Measurements from ENCODE around the gene ZBTB4. TPM values are rescaled to one million over a fixed set of nuclear protein-coding genes. Genes with fewer than 3 reads are reported as not detected.
A peak's percentile ranks its signal among the peaks of the same experiment; 100 is the strongest.

ZBTB4 gene
- total RNA-seq, 1 experiment from 2014 or later: 19.9 TPM

DNA sequence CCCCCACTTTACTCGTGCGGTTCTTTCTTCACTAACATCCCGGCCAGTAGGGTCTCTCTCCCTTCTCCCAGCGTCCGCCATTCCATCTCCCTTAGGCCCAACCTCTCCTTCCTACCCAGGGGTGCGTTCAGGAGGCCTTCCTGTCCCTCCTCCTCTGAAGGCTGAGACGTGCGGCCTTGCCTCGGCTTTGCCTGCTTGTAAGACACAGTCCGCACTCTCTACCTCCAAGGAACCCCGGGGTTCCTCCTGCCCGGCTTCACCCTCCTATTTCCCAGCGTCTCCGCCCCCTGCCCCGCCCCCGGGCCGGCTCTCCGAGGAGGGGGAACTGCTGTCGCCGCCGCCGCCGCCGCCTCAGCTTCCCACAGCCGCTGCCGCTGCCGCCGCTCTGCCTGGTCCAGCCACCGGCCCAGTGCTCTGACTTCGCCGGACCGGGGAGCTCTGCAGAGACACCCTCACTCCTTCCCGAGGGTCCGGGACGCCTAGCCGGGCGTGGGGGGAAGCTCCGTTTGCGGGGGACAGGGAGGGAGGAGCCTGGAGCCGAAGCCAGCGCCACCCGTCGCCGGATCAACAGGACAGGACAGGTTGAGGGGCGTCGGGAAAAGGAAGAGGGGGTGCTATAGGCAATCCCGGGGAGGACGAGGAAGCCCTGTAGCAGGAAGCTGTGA lies 41.3 kb downstream of the ZBTB4 start:
- Histone ChIP-seq H3K4me1 (replicated peaks) (peaks cover 34% of the 10 kb centered on the region), H3K9me3 (replicated peaks) (no peaks in the 10 kb centered on the region), H3K27ac (no peak overlapping the region), H3K36me3 (no peaks in the 10 kb centered on the region), H3K27me3 (replicated peaks) (peaks cover 51% of the 10 kb centered on the region), H3K4me3 (no peak overlapping the region)
- DNase-seq (ENCODE audit: low read depth in 1 of 2, low spot score in 2 of 2): no peak

DNA sequence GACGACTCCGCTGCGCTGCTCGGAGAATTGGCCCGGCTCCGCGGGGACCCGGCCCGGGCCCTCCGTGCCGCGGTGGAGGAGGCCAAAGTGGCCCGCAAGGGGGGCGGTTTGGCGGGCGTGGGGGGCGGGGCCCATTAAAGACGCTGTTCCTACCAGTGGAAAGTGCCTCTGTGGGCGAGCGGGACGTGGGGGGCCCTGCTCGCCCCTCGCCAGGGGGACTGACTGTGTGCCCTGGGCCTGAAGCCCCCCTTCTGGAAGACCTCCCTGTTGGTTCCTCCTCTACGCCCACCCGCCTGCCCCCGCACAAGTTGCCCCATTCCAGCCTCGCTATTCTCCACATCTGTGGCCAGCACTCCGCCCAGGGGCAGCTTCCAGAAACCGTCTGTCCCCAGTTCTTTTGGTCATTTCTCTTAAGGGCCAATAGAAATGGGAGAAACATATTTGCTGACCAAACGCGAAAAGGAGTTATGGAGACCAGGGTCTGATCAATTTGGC lies 42.0 kb downstream of the ZBTB4 start:
- peak overlapping the region; percentile 31; the same call in 1 of the 2 replicates for H3K4me3 ChIP-seq
- no peak overlapping the region for H3K27ac ChIP-seq
- H3K36me3 ChIP-seq: no peaks in the 10 kb centered on the region
- no peak for DNase-seq (ENCODE audit: low read depth in 1 of 2, low spot score in 2 of 2)
- no peaks in the 10 kb centered on the region for H3K9me3 ChIP-seq (replicated peaks)
- peaks cover 34% of the 10 kb centered on the region for H3K4me1 ChIP-seq (replicated peaks)
- H3K27me3 ChIP-seq (replicated peaks): peaks cover 51% of the 10 kb centered on the region

DNA sequence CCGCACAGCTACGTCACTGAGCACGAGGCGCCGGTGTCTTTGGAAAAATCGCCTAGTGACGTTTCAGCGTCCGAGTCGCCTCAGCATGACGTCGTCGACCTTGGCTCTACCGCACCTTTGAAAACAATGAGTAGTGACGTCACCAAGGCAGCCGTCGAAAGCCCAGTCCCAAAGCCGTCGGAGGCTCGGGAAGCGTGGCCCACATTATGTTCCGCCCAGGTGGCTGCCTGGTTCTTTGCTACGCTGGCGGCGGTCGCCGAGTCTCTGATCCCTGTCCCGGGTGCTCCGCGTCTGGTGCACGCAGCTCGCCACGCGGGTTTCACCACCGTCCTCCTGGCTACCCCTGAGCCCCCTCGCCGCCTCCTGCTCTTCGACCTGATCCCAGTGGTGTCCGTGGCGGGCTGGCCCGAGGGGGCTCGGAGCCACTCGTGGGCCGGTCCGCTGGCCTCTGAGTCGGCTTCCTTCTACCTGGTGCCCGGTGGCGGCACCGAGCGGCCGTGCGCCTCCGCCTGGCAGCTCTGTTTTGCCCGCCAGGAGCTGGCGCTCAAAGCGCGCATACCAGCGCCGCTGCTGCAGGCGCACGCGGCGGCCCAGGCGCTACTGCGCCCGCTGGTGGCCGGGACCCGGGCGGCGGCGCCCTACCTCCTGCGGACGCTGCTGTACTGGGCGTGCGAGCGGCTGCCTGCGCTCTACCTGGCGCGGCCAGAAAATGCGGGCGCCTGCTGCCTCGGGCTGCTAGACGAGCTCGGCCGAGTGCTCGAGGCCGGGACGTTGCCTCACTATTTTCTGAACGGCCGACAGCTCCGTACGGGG lies 42.7 kb downstream of the ZBTB4 start:
- H3K27me3 ChIP-seq (replicated peaks): peaks cover 49% of the 10 kb centered on the region
- H3K4me3 ChIP-seq: peak overlapping the region; percentile 31
- peaks cover 34% of the 10 kb centered on the region for H3K4me1 ChIP-seq (replicated peaks)
- H3K36me3 ChIP-seq: no peaks in the 10 kb centered on the region
- no peaks in the 10 kb centered on the region for H3K9me3 ChIP-seq (replicated peaks)
- DNase-seq (ENCODE audit: low read depth in 1 of 2, low spot score in 2 of 2): peak; percentile 68 to 70
- H3K27ac ChIP-seq: no peak overlapping the region

DNA sequence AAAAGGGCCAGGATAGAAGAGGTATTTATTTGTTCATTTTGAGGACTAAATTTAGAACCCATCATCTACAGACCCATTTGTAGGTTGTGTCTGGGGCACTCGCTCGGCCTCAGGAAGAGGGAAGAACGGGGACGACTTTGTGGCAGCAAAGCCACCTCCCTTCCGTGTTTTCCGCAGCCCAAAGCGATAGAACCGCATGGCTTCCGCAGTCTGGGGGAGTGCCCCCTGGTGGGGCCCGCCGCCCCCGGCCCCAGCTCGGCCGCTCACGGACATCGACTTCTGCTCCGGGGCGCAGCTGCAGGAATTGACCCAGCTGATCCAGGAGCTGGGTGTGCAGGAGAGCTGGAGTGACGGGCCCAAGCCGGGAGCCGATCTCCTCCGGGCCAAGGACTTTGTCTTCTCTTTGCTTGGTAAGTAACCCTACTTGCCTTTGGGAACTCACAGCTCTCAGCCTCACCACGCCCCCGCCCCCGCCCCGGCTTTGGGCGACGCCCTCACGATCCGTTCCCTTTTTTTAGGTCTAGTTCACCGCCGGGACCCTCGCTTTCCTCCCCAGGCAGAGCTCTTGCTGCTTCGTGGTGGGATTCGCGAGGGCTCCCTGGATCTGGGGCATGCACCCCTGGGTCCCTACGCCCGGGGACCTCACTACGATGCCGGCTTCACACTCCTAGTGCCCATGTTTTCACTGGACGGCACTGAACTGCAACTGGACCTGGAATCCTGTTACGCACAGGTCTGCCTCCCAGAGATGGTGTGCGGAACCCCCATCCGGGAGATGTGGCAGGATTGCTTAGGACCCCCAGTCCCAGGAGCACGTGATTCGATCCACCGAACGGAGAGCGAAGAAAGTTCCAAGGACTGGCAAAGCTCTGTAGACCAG lies 43.5 kb downstream of the ZBTB4 start:
- no peaks in the 10 kb centered on the region for H3K9me3 ChIP-seq (replicated peaks)
- H3K27me3 ChIP-seq (replicated peaks): peaks cover 46% of the 10 kb centered on the region
- H3K4me3 ChIP-seq: no peak overlapping the region
- DNase-seq (ENCODE audit: low read depth in 1 of 2, low spot score in 2 of 2): no peak
- peaks cover 34% of the 10 kb centered on the region for H3K4me1 ChIP-seq (replicated peaks)
- H3K36me3 ChIP-seq: no peaks in the 10 kb centered on the region
- no peak overlapping the region for H3K27ac ChIP-seq

DNA sequence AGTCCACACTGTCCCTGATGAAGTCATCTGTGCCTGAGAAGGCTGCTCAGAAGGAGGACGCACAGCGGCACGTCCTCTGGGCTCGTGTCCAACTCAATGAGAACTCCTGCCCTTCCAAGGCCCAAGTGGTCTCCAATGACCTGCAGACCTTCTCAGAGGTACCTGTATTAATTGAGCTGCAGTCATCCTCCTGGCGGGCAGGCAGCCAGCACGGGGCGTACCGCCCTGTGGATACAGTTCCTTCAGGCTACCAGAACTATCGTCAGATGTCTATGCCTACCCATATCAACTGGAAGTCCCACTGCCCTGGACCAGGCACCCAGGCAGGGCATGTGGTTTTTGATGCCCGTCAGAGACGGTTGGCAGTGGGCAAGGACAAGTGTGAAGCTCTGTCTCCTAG lies 47.1 kb downstream of the ZBTB4 start:
- no peak for DNase-seq (ENCODE audit: low read depth in 1 of 2, low spot score in 2 of 2)
- 0 out of 2 replicates have a peak, but pooled peaks cover 13% of the 10 kb centered on the region for H3K27me3 ChIP-seq (replicated peaks)
- H3K27ac ChIP-seq: no peak overlapping the region
- no peaks in the 10 kb centered on the region for H3K9me3 ChIP-seq (replicated peaks)
- no peak overlapping the region for H3K4me3 ChIP-seq
- peaks cover 21% of the 10 kb centered on the region for H3K4me1 ChIP-seq (replicated peaks)
- no peaks in the 10 kb centered on the region for H3K36me3 ChIP-seq

DNA sequence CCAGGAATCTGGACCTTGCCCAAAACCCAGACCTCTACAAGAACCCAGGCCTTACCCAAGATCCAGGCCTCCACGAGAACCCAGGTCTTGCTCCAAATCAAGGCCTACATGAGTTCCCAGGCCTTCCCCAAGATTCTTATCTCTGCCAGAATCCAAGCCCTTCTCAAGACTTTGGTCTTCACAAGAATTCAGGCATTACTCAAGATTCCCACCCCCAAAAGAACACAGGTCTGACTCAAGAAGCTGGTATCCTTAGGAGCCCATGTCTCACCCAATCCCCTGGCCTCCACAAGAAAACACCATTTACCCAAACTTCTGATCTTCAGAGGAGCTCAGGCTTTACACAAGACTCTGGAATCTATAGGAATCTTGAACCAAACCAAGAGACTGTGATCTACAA lies 48.2 kb downstream of the ZBTB4 start:
- Histone ChIP-seq H3K27me3 (replicated peaks) (0 out of 2 replicates have a peak, but pooled peaks cover 4% of the 10 kb centered on the region), H3K4me3 (no peak overlapping the region), H3K4me1 (replicated peaks) (peaks cover 10% of the 10 kb centered on the region), H3K27ac (no peak overlapping the region), H3K36me3 (no peaks in the 10 kb centered on the region), H3K9me3 (replicated peaks) (no peaks in the 10 kb centered on the region)
- DNase-seq (ENCODE audit: low read depth in 1 of 2, low spot score in 2 of 2): no peak

DNA sequence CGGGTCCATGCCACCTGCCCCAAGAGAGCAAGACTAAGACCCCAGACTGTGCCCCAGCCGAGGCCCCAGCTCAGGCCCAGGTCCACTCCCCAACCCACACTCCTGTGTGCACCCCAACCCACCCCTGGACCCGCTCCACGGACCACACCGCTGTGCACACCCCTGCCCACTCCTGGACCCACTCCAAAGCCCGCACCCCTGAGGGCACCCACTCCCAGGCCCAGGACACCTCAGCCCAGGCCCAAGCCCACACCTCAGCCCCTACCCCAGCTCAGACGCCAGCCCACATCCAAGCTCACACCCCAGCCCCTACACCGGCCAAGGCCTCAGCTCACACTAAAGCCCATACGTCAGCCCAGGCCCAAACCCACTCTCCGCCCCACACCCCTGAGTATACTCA lies 49.7 kb downstream of the ZBTB4 start:
- no peaks in the 10 kb centered on the region for H3K4me1 ChIP-seq (replicated peaks)
- no peak for DNase-seq (ENCODE audit: low read depth in 1 of 2, low spot score in 2 of 2)
- no peak overlapping the region for H3K27ac ChIP-seq
- H3K36me3 ChIP-seq: no peaks in the 10 kb centered on the region
- H3K27me3 ChIP-seq (replicated peaks): no peaks in the 10 kb centered on the region
- H3K9me3 ChIP-seq (replicated peaks): no peaks in the 10 kb centered on the region
- H3K4me3 ChIP-seq: no peak overlapping the region

DNA sequence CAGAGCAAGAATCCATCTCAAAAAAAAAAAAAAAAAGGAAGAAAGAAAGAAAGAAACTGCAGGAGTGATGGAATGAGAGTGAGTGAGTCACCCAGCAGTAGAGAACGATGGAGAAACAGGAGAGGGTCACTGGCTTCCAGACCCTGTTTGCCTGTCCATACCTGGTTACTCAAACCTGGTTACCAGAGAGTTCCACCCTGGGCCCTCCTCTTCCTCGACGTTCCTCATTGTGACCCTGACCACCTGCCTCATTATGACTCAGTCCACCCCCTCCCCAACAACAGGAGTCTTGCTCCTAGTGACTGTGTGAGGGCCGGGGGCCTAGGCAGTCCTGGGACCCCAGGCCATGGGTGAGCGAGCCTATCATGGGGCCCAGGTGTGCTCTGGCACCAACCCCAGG lies 50.9 kb downstream of the ZBTB4 start, which contains the start of gene SPEM3:
TSS of gene SPEM3 (plus strand) at position 301 of the 400 bp plus-strand sequence. CDS start at position 347, 46 bp downstream.
- no peak for DNase-seq (ENCODE audit: low read depth in 1 of 2, low spot score in 2 of 2)
- H3K36me3 ChIP-seq: no peaks in the 10 kb centered on the region
- H3K4me1 ChIP-seq (replicated peaks): no peaks in the 10 kb centered on the region
- H3K4me3 ChIP-seq: no peak within 1 kb of the TSS
- H3K27me3 ChIP-seq (replicated peaks): no peaks in the 10 kb centered on the region
- no peaks in the 10 kb centered on the region for H3K9me3 ChIP-seq (replicated peaks)
- H3K27ac ChIP-seq: no peak within 1 kb of the TSS

DNA sequence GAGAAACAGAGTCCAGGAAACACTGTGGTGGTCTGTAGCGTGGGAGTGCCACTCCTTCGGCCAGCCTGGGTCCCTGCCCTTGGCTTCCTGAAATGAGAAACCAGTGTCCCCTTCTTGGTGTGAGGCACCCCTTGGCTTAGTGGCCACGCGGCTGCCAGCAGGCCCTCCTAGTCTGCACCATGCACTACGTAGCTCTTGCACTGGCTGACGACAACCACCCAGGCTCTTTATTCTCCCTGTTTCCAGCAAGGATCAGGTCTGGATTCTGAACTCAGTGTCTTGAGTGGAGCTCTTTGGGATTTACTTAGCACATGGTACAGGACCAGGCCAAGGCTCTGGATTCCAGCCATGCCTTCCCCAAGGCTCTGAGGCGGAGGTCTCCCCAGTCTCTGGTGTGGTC lies 51.9 kb downstream of the ZBTB4 start:
- H3K4me3 ChIP-seq: no peak overlapping the region
- no peaks in the 10 kb centered on the region for H3K27me3 ChIP-seq (replicated peaks)
- H3K4me1 ChIP-seq (replicated peaks): no peaks in the 10 kb centered on the region
- no peaks in the 10 kb centered on the region for H3K36me3 ChIP-seq
- no peak for DNase-seq (ENCODE audit: low read depth in 1 of 2, low spot score in 2 of 2)
- no peak overlapping the region for H3K27ac ChIP-seq
- no peaks in the 10 kb centered on the region for H3K9me3 ChIP-seq (replicated peaks)

DNA sequence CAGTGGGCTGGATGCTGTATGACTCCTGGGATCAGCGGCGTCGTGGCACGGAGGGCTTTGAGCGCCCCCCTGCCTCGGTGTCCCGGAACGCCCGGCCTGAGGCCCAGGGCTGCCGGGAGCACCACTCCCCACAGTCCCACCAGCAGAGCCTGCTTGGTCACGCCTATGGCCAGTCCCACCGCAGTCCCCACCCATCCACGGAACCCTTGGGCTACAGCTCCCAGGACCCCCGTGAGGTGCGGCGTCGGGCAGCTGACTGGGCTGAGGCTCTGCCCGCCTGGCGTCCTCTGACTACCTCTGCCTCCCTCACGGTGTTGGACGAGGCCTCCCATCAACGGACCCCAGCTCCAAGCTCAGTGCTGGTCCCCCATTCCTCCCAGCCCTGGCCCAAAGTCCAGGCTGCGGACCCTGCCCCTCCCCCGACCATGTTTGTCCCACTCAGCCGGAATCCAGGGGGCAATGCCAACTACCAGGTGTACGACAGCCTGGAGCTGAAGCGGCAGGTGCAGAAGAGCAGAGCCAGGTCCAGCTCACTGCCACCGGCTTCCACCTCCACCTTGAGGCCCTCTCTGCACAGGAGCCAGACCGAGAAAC lies 52.4 kb downstream of the ZBTB4 start:
- Histone ChIP-seq H3K4me3 (no peak overlapping the region), H3K9me3 (replicated peaks) (no peaks in the 10 kb centered on the region), H3K4me1 (replicated peaks) (no peaks in the 10 kb centered on the region), H3K36me3 (no peaks in the 10 kb centered on the region), H3K27me3 (replicated peaks) (no peaks in the 10 kb centered on the region), H3K27ac (no peak overlapping the region)
- no peak for DNase-seq (ENCODE audit: low read depth in 1 of 2, low spot score in 2 of 2)

DNA sequence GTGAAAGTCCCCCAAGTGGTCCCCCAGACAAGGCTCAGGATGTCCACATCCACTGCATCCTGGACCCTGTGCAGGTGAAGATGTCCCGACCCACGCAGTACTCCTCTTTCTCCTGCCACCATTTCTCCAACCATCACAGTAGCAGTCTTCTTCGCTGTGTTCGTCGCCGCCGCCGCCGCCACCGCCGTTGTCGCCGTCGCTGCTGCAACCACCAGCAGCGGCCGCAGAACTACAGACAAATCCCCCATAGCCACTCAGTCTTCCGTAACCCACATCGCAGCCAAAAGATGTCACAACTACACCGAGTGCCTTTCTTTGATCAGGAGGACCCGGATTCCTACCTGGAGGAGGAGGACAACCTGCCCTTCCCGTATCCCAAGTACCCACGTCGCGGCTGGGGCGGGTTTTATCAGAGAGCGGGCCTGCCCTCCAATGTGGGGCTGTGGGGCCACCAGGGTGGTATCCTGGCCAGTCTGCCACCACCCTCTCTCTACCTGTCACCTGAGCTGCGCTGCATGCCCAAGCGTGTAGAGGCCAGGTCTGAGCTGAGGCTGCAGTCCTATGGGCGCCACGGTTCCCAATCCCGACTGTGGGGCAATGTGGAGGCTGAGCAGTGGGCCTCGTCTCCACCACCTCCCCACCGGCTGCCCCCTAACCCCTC lies 53.1 kb downstream of the ZBTB4 start:
- no peaks in the 10 kb centered on the region for H3K9me3 ChIP-seq (replicated peaks)
- no peaks in the 10 kb centered on the region for H3K36me3 ChIP-seq
- H3K4me1 ChIP-seq (replicated peaks): no peaks in the 10 kb centered on the region
- no peak overlapping the region for H3K4me3 ChIP-seq
- DNase-seq (ENCODE audit: low read depth in 1 of 2, low spot score in 2 of 2): no peak
- no peaks in the 10 kb centered on the region for H3K27me3 ChIP-seq (replicated peaks)
- H3K27ac ChIP-seq: no peak overlapping the region

DNA sequence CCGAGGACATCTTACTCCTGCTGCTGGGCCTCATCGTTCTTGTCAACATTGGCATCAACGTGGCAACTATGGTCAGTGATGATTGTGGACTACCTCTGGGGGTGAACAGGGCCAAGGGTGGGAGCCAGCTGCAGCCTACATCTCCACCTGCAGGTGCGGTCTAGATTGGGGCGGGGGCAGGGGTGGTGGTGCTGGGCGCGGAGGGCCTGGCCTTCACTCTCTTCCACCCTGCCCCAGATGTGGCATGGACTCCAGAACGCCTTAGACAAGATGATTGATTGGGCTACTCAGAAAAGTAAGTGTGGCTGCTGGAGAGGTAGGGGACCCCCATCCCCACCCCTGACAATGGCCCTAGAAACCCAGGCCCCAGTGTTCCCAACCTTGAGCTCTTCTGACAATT lies 53.7 kb downstream of the ZBTB4 start:
- Histone ChIP-seq H3K4me1 (replicated peaks) (no peaks in the 10 kb centered on the region), H3K27ac (no peak overlapping the region), H3K4me3 (no peak overlapping the region), H3K36me3 (no peaks in the 10 kb centered on the region), H3K27me3 (replicated peaks) (no peaks in the 10 kb centered on the region), H3K9me3 (replicated peaks) (no peaks in the 10 kb centered on the region)
- no peak for DNase-seq (ENCODE audit: low read depth in 1 of 2, low spot score in 2 of 2)

DNA sequence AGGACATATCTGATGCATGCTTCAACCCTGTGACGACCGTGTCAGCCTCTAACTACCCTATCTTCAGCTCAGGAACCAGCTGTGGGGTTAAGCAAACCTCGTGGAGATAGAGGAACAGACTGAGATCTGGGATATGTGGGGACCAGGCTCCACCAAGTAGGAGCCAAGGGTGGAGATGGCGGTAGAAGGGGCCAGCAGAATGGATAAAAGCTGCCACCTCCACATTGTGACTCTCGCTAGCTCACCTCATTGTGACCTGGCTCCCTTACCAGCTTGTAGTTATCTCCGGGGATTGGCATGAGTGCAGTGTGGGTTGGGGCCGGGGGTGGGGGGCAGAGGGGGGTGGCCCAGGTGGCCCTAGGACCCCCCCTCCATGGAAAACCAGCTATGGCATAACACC lies 54.1 kb downstream of the ZBTB4 start, which contains the start of gene SPEM2:
TSS of gene SPEM2 (plus strand) at position 301 of the 400 bp plus-strand sequence. CDS start at position 374, 73 bp downstream.
- Histone ChIP-seq H3K36me3 (no peaks in the 10 kb centered on the region), H3K27ac (no peak within 1 kb of the TSS), H3K9me3 (replicated peaks) (no peaks in the 10 kb centered on the region), H3K4me3 (no peak within 1 kb of the TSS), H3K27me3 (replicated peaks) (no peaks in the 10 kb centered on the region), H3K4me1 (replicated peaks) (no peaks in the 10 kb centered on the region)
- no peak for DNase-seq (ENCODE audit: low read depth in 1 of 2, low spot score in 2 of 2)
